GM23248 (cell line): ENCODE results near the gene CATSPERE. TPM values are rescaled to one million over a fixed set of nuclear protein-coding genes. Genes with fewer than 3 reads are reported as not detected.
"Not testable (repeated sequence)": the region's sequence is repeated elsewhere in the genome, so short reads cannot be mapped to it uniquely, and the experiment has no call there.

ENCODE experiments used
- DNase-seq: peaks from one replicate; pipeline ENCODE4 v3.0.0-alpha.2; 2015
- H2AFZ ChIP-seq: fragments of 200-600 bp; sonication (generic); 2 replicates; pipeline ENCODE4 v1.6.1; 2016; ENCODE audit warnings: antibody characterized with exemption
- H3F3A ChIP-seq: fragments of 200-600 bp; sonication (generic); 2 replicates; pipeline ENCODE4 v1.6.1; 2016; ENCODE audit warnings: mild to moderate bottlenecking, antibody characterized with exemption, mixed run types; ENCODE audit not compliant: insufficient read depth
- H3K27ac ChIP-seq: fragments of 200-600 bp; sonication (generic); 2 replicates; pipeline ENCODE4 v1.5.1; 2016; ENCODE audit warnings: mild to moderate bottlenecking
- H3K27me3 ChIP-seq: fragments of 200-600 bp; sonication (generic); replicated peaks from 2 replicates; pipeline ENCODE4 v1.6.1; 2016; ENCODE audit warnings: mild to moderate bottlenecking; ENCODE audit not compliant: insufficient read depth
- H3K36me3 ChIP-seq: fragments of 200-600 bp; sonication (generic); 2 replicates; pipeline ENCODE4 v1.6.1; 2016; ENCODE audit warnings: low read depth, mild to moderate bottlenecking
- H3K4me1 ChIP-seq: fragments of 200-600 bp; sonication (generic); 2 replicates; pipeline ENCODE4 v1.6.1; 2016; ENCODE audit warnings: mild to moderate bottlenecking; ENCODE audit not compliant: insufficient read depth
- H3K4me2 ChIP-seq: fragments of 200-600 bp; sonication (generic); one replicate; pipeline ENCODE4 v1.6.1; 2016; ENCODE audit warnings: mild to moderate bottlenecking; ENCODE audit not compliant: unreplicated experiment
- H3K4me3 ChIP-seq: fragments of 200-600 bp; sonication (generic); 2 replicates; pipeline ENCODE4 v1.5.1; 2016; ENCODE audit warnings: mild to moderate bottlenecking
- H3K79me2 ChIP-seq: fragments of 200-600 bp; sonication (generic); 2 replicates; pipeline ENCODE4 v1.6.1; 2016; ENCODE audit warnings: mild to moderate bottlenecking; ENCODE audit not compliant: insufficient read depth
- H3K9ac ChIP-seq: fragments of 200-600 bp; sonication (generic); 2 replicates; pipeline ENCODE4 v1.6.1; 2016; ENCODE audit warnings: mild to moderate bottlenecking
- H3K9me2 ChIP-seq: fragments of 200-600 bp; sonication (generic); 2 replicates; pipeline ENCODE4 v1.6.1; 2016; ENCODE audit warnings: mixed run types, mild to moderate bottlenecking, moderate library complexity; ENCODE audit not compliant: insufficient read depth
- H3K9me3 ChIP-seq: fragments of 200-600 bp; sonication (generic); one replicate; pipeline ENCODE4 v1.6.1; 2017; ENCODE audit warnings: low read depth
- H4K20me1 ChIP-seq: fragments of 200-600 bp; sonication (generic); 2 replicates; pipeline ENCODE4 v1.6.0; 2016; ENCODE audit not compliant: insufficient read depth
- EZH2 ChIP-seq: fragments of 200-600 bp; sonication (generic); IDR thresholded peaks from 2 replicates; pipeline ENCODE4 v1.6.1; 2018; ENCODE audit warnings: antibody characterized with exemption, mild to moderate bottlenecking; ENCODE audit not compliant: insufficient read depth, poor library complexity, severe bottlenecking
- EZH2phosphoT487 ChIP-seq: fragments of 200-600 bp; sonication (generic); IDR thresholded peaks from 2 replicates; pipeline ENCODE4 v1.6.1; 2018; ENCODE audit warnings: antibody characterized with exemption, moderate library complexity, mild to moderate bottlenecking, low read depth; ENCODE audit not compliant: insufficient read depth
- WGBS, 2 experiments: methylation state at CpG; one replicate each; pipeline ENCODE4 v1.1.6; 2015 to 2017; ENCODE audit warnings: low lambda C conversion rate in 2 of 2, low coverage in 1 of 2; ENCODE audit errors: missing lambda C conversion rate in 2 of 2; 5-methylcytosine and 5-hydroxymethylcytosine counted together
- in situ Hi-C: fragments of 300-500 bp; cut with MboI; formaldehyde crosslinking; loops from 2 replicates; pipeline ENCODE4 v1.15.0; 2020
- polyA plus RNA-seq: library from polyadenylated mRNA; unstranded; fragments of >200 nt; fragmentation: Nextera tagmentation; extraction: Ambion mirVana; gene quantifications from 2 replicates; pipeline ENCODE4 v1.2.1, GENCODE V29; 2016
- total RNA-seq: library from RNA; depleted of rRNA; stranded (reverse); fragments of >200 nt; shearing (Covaris generic); gene quantifications from 2 replicates; pipeline ENCODE4 v1.2.3, GENCODE V29; 2014

CATSPERE gene
- total and polyA plus RNA-seq, 2 experiments from 2014 or later = 0.85 to 1.2 TPM

GRCh38 chr1:244460197-244460596, 876 bp upstream of the CATSPERE start:
- Histone ChIP-seq H3K9me3 (no peaks in the 10 kb centered on the region), H3K4me1 (no peaks in the 10 kb centered on the region), H3K36me3 (no peaks in the 10 kb centered on the region), H4K20me1 (no peaks in the 10 kb centered on the region), H3K4me2 (no peak overlapping the region), H3K27ac (no peak overlapping the region), H2AFZ (no peak overlapping the region), H3F3A (peaks cover 13% of the 10 kb centered on the region), H3K4me3 (no peak overlapping the region), H3K9ac (no peak overlapping the region), H3K79me2 (no peaks in the 10 kb centered on the region), H3K9me2 (no peaks in the 10 kb centered on the region), H3K27me3 (no peaks in the 10 kb centered on the region)
- no peak for TF ChIP-seq EZH2
- TF ChIP-seq EZH2phosphoT487 = no peak
- WGBS, 2 experiments = 98% methylated on average over 4 of the region's 4 CpGs
- in situ Hi-C loops = no loop called here
- DNase-seq = peak; percentile 42

GRCh38 chr1:244466724-244467123, 5.7 kb downstream of the CATSPERE start:
- no peaks in the 10 kb centered on the region for H4K20me1 ChIP-seq
- no peak overlapping the region for H3K4me3 ChIP-seq
- no peaks in the 10 kb centered on the region for H3K9me2 ChIP-seq
- no peaks in the 10 kb centered on the region for H3K27me3 ChIP-seq
- H3K36me3 ChIP-seq = no peaks in the 10 kb centered on the region
- H3K9me3 ChIP-seq = no peaks in the 10 kb centered on the region
- H3K79me2 ChIP-seq = no peaks in the 10 kb centered on the region
- H2AFZ ChIP-seq = no peak overlapping the region
- TF ChIP-seq EZH2 (no peak), EZH2phosphoT487 (no peak)
- no peak for DNase-seq
- in situ Hi-C loops = no loop called here
- H3F3A ChIP-seq = peaks cover 10% of the 10 kb centered on the region
- no peaks in the 10 kb centered on the region for H3K4me1 ChIP-seq
- no peak overlapping the region for H3K4me2 ChIP-seq
- 85 to 86% methylated on average over 2 of the region's 2 CpGs for WGBS, 2 experiments
- no peak overlapping the region for H3K27ac ChIP-seq
- no peak overlapping the region for H3K9ac ChIP-seq

GRCh38 chr1:244473059-244473605, 12.1 kb downstream of the CATSPERE start:
- H3K4me2 ChIP-seq = no peak overlapping the region
- H4K20me1 ChIP-seq = no peaks in the 10 kb centered on the region
- H2AFZ ChIP-seq = no peak overlapping the region
- H3K4me1 ChIP-seq = no peaks in the 10 kb centered on the region
- H3K9me2 ChIP-seq = no peaks in the 10 kb centered on the region
- no peak overlapping the region for H3K27ac ChIP-seq
- H3K9ac ChIP-seq = no peak overlapping the region
- H3K27me3 ChIP-seq = no peaks in the 10 kb centered on the region
- DNase-seq = no peak
- no peak for TF ChIP-seq EZH2
- TF ChIP-seq EZH2phosphoT487 = no peak
- no peaks in the 10 kb centered on the region for H3K79me2 ChIP-seq
- no peaks in the 10 kb centered on the region for H3K9me3 ChIP-seq
- H3K36me3 ChIP-seq = no peaks in the 10 kb centered on the region
- no peak overlapping the region for H3K4me3 ChIP-seq
- H3F3A ChIP-seq = no peaks in the 10 kb centered on the region
- in situ Hi-C loops = no loop called here
- WGBS, 2 experiments = 91 to 94% methylated on average over 6 of the region's 6 CpGs

DNA sequence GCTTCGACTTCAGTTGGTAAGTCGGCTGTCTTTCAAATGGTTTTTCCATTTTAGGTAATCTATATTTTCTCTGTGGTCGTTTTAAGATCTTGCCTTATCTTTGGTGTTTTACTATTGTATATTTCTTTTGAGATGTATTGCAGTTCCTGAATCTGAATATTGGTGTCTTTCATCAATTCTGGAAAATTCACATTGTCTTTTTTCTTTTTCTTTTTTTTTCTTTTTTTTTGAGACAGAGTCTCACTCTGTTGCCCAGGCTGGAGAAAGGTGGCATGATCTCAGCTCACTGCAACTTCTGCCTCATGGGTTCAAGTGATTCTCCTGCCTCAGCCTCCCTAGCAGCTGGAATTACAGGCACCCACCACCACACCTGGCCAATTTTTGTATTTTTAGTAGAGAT, 23.9 kb downstream of the CATSPERE start:
- 65 to 73% methylated on average over 3 of the region's 3 CpGs for WGBS, 2 experiments
- H3K4me2 ChIP-seq, H3K4me1 ChIP-seq, H3K27me3 ChIP-seq, H3K27ac ChIP-seq, H3F3A ChIP-seq, H3K9ac ChIP-seq, H3K36me3 ChIP-seq, in situ Hi-C loops, DNase-seq, H3K4me3 ChIP-seq, H2AFZ ChIP-seq, H3K79me2 ChIP-seq, H3K9me3 ChIP-seq, H3K9me2 ChIP-seq, H4K20me1 ChIP-seq: not testable (repeated sequence)

DNA sequence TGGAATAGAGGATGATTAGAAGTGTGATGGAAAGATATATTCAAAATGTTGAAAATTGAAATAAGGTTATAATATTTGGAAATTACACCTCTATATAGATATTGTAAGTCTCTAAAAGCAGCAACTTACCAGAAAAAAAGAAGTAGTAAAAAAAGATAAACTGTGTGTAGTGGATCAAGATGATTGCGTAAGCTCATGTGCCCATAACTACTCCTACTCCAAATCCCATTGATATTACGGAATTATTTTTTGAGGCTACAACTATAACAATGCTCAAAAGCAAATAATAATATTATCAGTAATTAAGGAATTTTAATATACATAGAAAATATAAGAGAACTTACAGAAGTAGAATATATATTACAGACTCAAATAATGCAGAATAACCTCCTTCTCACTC, 33.6 kb downstream of the CATSPERE start:
- Histone ChIP-seq H3K4me1 (no peaks in the 10 kb centered on the region), H3K4me2 (no peak overlapping the region), H3K9me2 (no peaks in the 10 kb centered on the region), H3F3A (no peaks in the 10 kb centered on the region), H3K27me3 (no peaks in the 10 kb centered on the region), H4K20me1 (no peaks in the 10 kb centered on the region), H3K4me3 (no peak overlapping the region), H3K27ac (no peak overlapping the region), H2AFZ (no peak overlapping the region), H3K9me3 (no peaks in the 10 kb centered on the region), H3K36me3 (no peaks in the 10 kb centered on the region), H3K79me2 (no peaks in the 10 kb centered on the region), H3K9ac (no peak overlapping the region)
- TF ChIP-seq EZH2 = no peak
- no peak for TF ChIP-seq EZH2phosphoT487
- in situ Hi-C loops = no loop called here
- WGBS, 2 experiments = 94 to 96% methylated on average over 2 of the region's 2 CpGs
- no peak for DNase-seq
